DOHH2 (cell line): ENCODE measurements around the gene PLXND1.

Experiments
- EZH2phosphoT487 ChIP-seq: fragments of 200-600 bp; sonication (generic); IDR thresholded peaks from 2 replicates; pipeline ENCODE4 v1.6.1; 2017; ENCODE audit warnings: borderline replicate concordance, mild to moderate bottlenecking, antibody characterized with exemption, low read length, moderate library complexity, mixed read lengths
- TF ChIP-seq, protein P1 (sequence below): fragments of 200-600 bp; sonication (generic); IDR thresholded peaks from one replicate; pipeline ENCODE4 v1.5.1; 2014; ENCODE audit warnings: antibody characterized with exemption, mild to moderate bottlenecking, low read depth, low read length; ENCODE audit not compliant: poor library complexity, severe bottlenecking

DNA sequence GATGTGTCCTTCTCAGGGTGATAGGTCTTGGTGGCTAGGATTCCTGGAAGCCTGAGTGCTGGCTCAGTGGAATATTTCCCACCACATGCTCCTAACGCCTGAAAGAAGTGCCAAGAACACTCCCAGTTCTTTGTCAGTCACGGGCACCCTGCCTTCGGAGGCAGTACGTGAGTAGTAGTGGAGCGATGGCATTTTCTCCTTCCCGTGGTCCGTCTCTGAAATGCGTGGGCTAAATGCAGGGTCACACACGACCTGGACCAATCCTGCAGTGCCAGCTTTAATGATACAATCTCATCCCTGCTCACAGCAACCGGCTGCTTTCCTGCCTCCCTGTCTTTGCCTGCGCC is 49.0 kb downstream of the PLXND1 start:
- TF ChIP-seq, protein P1, sequence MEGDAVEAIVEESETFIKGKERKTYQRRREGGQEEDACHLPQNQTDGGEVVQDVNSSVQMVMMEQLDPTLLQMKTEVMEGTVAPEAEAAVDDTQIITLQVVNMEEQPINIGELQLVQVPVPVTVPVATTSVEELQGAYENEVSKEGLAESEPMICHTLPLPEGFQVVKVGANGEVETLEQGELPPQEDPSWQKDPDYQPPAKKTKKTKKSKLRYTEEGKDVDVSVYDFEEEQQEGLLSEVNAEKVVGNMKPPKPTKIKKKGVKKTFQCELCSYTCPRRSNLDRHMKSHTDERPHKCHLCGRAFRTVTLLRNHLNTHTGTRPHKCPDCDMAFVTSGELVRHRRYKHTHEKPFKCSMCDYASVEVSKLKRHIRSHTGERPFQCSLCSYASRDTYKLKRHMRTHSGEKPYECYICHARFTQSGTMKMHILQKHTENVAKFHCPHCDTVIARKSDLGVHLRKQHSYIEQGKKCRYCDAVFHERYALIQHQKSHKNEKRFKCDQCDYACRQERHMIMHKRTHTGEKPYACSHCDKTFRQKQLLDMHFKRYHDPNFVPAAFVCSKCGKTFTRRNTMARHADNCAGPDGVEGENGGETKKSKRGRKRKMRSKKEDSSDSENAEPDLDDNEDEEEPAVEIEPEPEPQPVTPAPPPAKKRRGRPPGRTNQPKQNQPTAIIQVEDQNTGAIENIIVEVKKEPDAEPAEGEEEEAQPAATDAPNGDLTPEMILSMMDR, result no peak
- no peak for TF ChIP-seq EZH2phosphoT487
